HepG2 (cell line): Measurements from ENCODE around the gene GLI3. TPM values are rescaled to one million over a fixed set of nuclear protein-coding genes. Genes with fewer than 3 reads are reported as not detected.

ENCODE experiments used
- ATAC-seq: fragments of 200-7000 bp; cut with Tn5 transposase; 3 replicates; pipeline ENCODE4 v1.9.1; 2020; ENCODE audit warnings: mild to moderate bottlenecking, moderate library complexity
- BruUV-seq: library from RNA; stranded (reverse); fragments of 400-500 nt; replicated peaks from 2 replicates; lab custom pipeline; 2021; lab: Mats Ljungman, UMichigan
- CTCF ChIA-PET: fragments of 300-600 bp; formaldehyde crosslinking; extraction: SDS; loops from one replicate; lab custom pipeline; 2021; ENCODE audit warnings: low total read pairs, inconsistent platforms, low intra/inter-chr PET ratio; lab: Yijun Ruan, JAX
- POLR2A ChIA-PET: fragments of 350-600 bp; sonication (Branson Sonifier 250); formaldehyde crosslinking; loops from one replicate; lab custom pipeline; 2020; ENCODE audit warnings: antibody characterized with exemption, inconsistent platforms; lab: Yijun Ruan, JAX
- DNase-seq: peaks from one replicate; pipeline ENCODE4 v3.0.0-alpha.2; 2015; ENCODE audit warnings: low spot score
- FAIRE-seq: peaks from 3 replicates; lab custom pipeline; 2011; peaks lifted over from hg19 to GRCh38; lab: Jason Lieb, UNC
- H2AFZ ChIP-seq: one replicate; pipeline ENCODE4 v1.6.1; 2011; ENCODE audit warnings: low read length, inconsistent platforms
- H3K27ac ChIP-seq: fragments of 300-600 bp; 3 replicates; pipeline ENCODE4 v1.8.0; 2011; ENCODE audit warnings: mixed run types, mild to moderate bottlenecking, mixed read lengths, low read length, inconsistent platforms; ENCODE audit not compliant: insufficient read depth; ENCODE audit errors: extremely low read length
- H3K27me3 ChIP-seq, 2 experiments: fragments of 200-600 bp in 1 of 2; 2 replicates in 1 of 2; 3 replicates in 1 of 2; pipeline versions ENCODE4 v1.6.0 to v1.8.0; 2011; ENCODE audit warnings: low read length in 2 of 2, mild to moderate bottlenecking in 2 of 2, moderate library complexity in 2 of 2, inconsistent platforms in 1 of 2; ENCODE audit not compliant: insufficient read depth in 2 of 2, control insufficient read depth in 1 of 2
- H3K36me3 ChIP-seq, 2 experiments: fragments of 200-600 bp in 1 of 2; replicated peaks in 1 of 2; 2 replicates in 1 of 2; 3 replicates in 1 of 2; pipeline versions ENCODE4 v1.5.1 to v1.8.0; 2011; ENCODE audit warnings: low read length in 2 of 2, inconsistent platforms in 1 of 2; ENCODE audit not compliant: insufficient read depth in 2 of 2, control insufficient read depth in 1 of 2
- H3K4me1 ChIP-seq: 2 replicates; pipeline ENCODE4 v1.5.1; 2012; ENCODE audit warnings: low read length, inconsistent platforms; ENCODE audit not compliant: insufficient read depth
- H3K4me2 ChIP-seq: 2 replicates; pipeline ENCODE4 v1.6.0; 2011; ENCODE audit warnings: low read depth, low read length, inconsistent platforms
- H3K4me3 ChIP-seq, 3 experiments: fragments of 200-600 bp in 1 of 3; sonication (generic), shearing (Covaris generic) in 1 of 3; replicated peaks in 1 of 3; 2 replicates each; pipeline ENCODE4 v1.5.1; 2011 to 2016; ENCODE audit warnings: low read length in 3 of 3, inconsistent platforms in 2 of 3, low read depth in 2 of 3, mild to moderate bottlenecking in 2 of 3, control low read depth in 1 of 3, mixed read lengths in 1 of 3; ENCODE audit not compliant: insufficient read depth in 1 of 3
- H3K79me2 ChIP-seq: one replicate; pipeline ENCODE4 v1.6.1; 2011; ENCODE audit warnings: low read length, inconsistent platforms; ENCODE audit not compliant: insufficient read depth
- H3K9ac ChIP-seq: 2 replicates; pipeline ENCODE4 v1.6.0; 2011; ENCODE audit warnings: mild to moderate bottlenecking, low read depth, low read length, inconsistent platforms; ENCODE audit not compliant: insufficient read depth
- H3K9me3 ChIP-seq: 2 replicates; pipeline ENCODE4 v1.5.1; 2012; ENCODE audit warnings: mild to moderate bottlenecking, low read length
- H4K20me1 ChIP-seq: 2 replicates; pipeline ENCODE4 v1.6.0; 2011; ENCODE audit warnings: inconsistent platforms, mild to moderate bottlenecking, low read length, moderate library complexity; ENCODE audit not compliant: insufficient read depth
- EZH2 ChIP-seq: conservative IDR thresholded peaks from 2 replicates; pipeline ENCODE4 v1.6.1; 2012; ENCODE audit warnings: mild to moderate bottlenecking, low read depth, low read length, moderate library complexity
- ZNF142 ChIP-seq: sonication (generic); formaldehyde crosslinking; IDR thresholded peaks from 2 replicates; pipeline ENCODE4 v1.4.0; 2020; ENCODE audit warnings: missing genetic modification reagents
- WGBS: methylation state at CpG from one replicate; pipeline ENCODE4 v1.1.6; 2017; ENCODE audit warnings: low lambda C conversion rate; 5-methylcytosine and 5-hydroxymethylcytosine counted together
- in situ Hi-C: cut with HindIII; loops from 2 replicates; pipeline ENCODE4 v1.10.0; 2017; ENCODE audit warnings: low pct_unique_long_range_greater_than_20kb; ENCODE audit not compliant: extremely low pct_ligation_motif_present
- intact Hi-C: fragments of 100-400 bp; cut with micrococcal nuclease; formaldehyde crosslinking; loops from one replicate; pipeline ENCODE4 v1.10.0; 2022; ENCODE audit not compliant: unreplicated experiment
- polyA plus RNA-seq, 8 experiments: library from polyadenylated mRNA; depleted of rRNA in 3 of 8; stranded (reverse) in 7 of 8; unstranded in 1 of 8; fragments of >200 nt; fragmentation: Illumina TruSeq in 4 of 8; extraction: Trizol in 4 of 8; gene quantifications; 2 replicates each; pipeline versions ENCODE4 v1.2.1 to v1.2.3, GENCODE V29; 2011 to 2016; ENCODE audit warnings: low read depth in 4 of 8, missing spikeins in 1 of 8, mixed read lengths in 1 of 8; ENCODE audit not compliant: insufficient read depth in 1 of 8
- total RNA-seq, 5 experiments: library from RNA; depleted of rRNA; stranded (reverse); fragments of >200 nt; fragmentation: Illumina TruSeq; extraction: Trizol; gene quantifications; 2 replicates each; pipeline ENCODE4 v1.2.3, GENCODE V29; 2016; ENCODE audit warnings: low read depth in 1 of 5

The GLI3 gene
- total and polyA plus RNA-seq, 2 of the 13 experiments (the other 11 are each of a cell fraction or from before 2014, with no cell fraction given): not detected

GRCh38 chr7:42227541-42227935, 9.5 kb downstream of the GLI3 start:
- Histone ChIP-seq H3K79me2 (no peaks in the 10 kb centered on the region), H3K9me3 (no peaks in the 10 kb centered on the region), H3K27ac (no peak overlapping the region), H3K9ac (no peak overlapping the region), H3K4me2 (no peak overlapping the region), H3K27me3 (peaks cover 4 to 26% of the 10 kb centered on the region in 2 experiments; a peak in 3 of 5 replicates), H2AFZ (no peak overlapping the region), H3K36me3 (no peaks in the 10 kb centered on the region), H3K4me1 (no peaks in the 10 kb centered on the region), H3K4me3 (no peak overlapping the region), H4K20me1 (no peaks in the 10 kb centered on the region)
- FAIRE-seq (no peak), DNase-seq (no peak), ATAC-seq (no peak)
- POLR2A ChIA-PET: no interaction called here
- BruUV-seq: no TSS peak
- in situ Hi-C loops: no loop called here
- intact Hi-C loops: no loop called here
- WGBS: 5% methylated on average over 7 of the region's 13 CpGs
- CTCF ChIA-PET: no interaction called here
- TF ChIP-seq ZNF142 (CRISPR knock-in tag) (no peak), EZH2 (0 out of 2 replicates have a peak, but pooled peaks have one; percentile 74)
